GM18498 (cell line): ENCODE measurements around the gene AKNA.
"Not testable (repeated sequence)": the region's sequence is repeated elsewhere in the genome, so short reads cannot be mapped to it uniquely, and the experiment has no call there.

ENCODE experiments used
- ATAC-seq: cut with Tn5 transposase; IDR thresholded peaks from one replicate; pipeline ENCODE4 v1.9.1; 2021; ENCODE audit warnings: mild to moderate bottlenecking, moderate library complexity; ENCODE audit not compliant: unreplicated experiment

AKNA gene

DNA sequence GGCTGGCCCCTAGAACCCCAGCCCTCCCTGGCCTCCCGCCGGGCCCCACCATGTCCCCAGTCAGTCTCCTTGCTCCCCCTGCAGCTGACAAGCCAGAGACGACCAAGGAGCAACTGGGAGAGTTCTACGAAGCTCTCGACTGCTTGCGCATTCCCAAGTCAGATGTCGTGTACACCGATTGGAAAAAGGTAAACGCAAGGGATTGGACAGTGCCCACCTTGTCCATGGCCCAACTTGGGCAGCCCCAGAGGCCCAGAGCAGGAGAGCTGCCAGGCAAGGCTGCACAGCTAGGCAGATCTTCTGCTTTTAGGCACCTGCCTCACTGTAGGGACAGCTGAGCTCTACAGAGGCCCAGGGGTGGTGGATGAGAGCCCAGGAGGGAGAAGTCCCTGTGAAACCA lies 62.8 kb downstream of the AKNA start:
- not testable (repeated sequence) for ATAC-seq

GRCh38 chr9:114324492-114324891 lies 63.3 kb downstream of the AKNA start:
- ATAC-seq = no peak

- ATAC-seq = not testable (repeated sequence)
Measured at GRCh38 chr9:114323849-114324248, 63.9 kb downstream of the AKNA start.

- not testable (repeated sequence) for ATAC-seq
Measured at GRCh38 chr9:114322831-114323531, 64.8 kb downstream of the AKNA start, which contains the start of gene ORM1. ORM1 (plus strand) TSS chr9:114323098; CDS start chr9:114323134, 36 bp downstream.

DNA sequence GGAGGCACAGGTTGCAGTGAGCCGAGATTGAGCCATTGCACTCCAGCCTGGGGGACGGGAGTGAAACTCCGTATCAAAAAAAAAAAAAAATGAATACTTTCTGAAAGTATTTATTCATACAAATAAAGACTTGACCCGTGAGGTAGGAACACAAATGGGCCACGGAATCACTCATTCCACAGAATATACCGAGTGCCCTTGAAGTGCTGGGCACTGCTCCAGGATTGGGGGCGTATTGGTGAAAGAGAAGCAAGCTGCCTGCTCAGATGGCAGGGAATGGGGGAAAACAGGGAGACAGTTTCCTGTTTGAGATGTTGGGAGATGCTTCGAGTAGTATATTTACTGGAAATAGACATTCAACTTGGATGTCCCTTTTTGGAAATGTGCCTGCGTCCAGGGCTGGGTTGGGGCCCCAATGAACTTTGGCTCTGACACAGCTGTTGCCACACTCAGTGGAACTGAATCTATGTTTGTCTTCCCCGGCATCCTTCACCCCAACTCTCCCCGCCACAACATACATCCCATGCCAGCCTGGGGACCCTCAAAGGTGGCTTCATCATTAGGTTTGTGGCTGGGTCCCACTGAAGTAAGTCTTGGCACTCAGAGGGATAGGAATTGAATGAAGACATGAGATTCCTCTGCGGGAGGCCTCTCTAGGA lies 65.5 kb downstream of the AKNA start:
- ATAC-seq = not testable (repeated sequence)

DNA sequence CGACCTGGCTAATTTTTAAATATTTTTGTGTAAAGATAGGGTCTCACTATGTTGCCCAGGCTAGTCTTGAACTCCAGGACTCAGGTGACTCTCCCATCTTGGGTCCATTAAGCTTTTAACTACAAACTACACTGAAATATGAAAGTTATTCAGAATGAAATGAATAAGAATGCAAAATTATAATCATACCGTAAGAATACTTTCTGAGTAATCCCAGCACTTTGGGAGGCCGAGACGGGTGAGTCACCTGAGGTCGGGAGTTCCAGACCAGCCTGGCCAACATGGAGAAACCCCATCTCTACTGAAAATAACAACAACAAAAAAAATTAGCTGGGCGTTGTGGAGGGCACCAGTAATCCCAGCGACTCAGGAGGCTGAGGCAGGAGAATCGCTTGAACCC lies 66.0 kb downstream of the AKNA start:
- no peak for ATAC-seq

GRCh38 chr9:114320710-114321109 lies 67.1 kb downstream of the AKNA start:
- ATAC-seq = not testable (repeated sequence)

DNA sequence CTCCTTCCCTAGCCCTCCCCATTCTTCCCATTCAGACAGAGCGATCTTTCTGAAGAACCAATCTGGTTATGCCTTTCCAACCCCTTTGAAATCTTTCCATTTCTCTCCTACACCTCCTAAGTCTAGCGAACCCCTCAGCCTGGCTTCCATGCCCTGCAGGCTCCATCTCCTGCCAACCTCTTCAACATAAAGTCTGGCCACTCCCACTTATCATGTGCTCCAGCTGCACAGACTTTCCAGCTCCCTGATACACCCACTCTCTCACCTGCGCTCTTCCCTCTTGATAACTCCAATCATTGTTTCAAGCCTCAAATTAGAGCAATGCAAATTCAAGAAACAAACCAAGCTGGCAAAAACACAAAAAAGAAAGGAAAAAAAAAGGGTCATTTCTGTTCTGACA lies 68.6 kb downstream of the AKNA start:
- no peak for ATAC-seq

DNA sequence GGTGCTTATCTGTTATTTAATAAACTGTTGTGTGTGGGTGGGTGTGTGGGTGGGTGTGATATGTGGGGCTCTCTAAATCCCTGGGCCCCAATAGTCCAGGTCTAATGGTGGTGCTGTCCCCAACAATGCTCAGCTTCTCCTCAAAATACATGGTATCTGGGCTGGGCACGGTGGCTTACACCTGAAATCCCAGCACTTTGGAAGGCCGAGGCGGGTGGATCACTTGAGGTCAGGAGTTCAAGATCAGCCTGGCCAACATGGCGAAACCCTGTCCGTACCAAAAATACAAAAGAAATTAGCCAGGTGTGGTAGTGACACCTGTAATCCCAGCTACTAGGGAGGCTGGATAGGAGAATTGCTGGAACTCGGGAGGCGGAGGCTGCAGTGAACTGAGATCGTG lies 69.4 kb downstream of the AKNA start:
- ATAC-seq = no peak

DNA sequence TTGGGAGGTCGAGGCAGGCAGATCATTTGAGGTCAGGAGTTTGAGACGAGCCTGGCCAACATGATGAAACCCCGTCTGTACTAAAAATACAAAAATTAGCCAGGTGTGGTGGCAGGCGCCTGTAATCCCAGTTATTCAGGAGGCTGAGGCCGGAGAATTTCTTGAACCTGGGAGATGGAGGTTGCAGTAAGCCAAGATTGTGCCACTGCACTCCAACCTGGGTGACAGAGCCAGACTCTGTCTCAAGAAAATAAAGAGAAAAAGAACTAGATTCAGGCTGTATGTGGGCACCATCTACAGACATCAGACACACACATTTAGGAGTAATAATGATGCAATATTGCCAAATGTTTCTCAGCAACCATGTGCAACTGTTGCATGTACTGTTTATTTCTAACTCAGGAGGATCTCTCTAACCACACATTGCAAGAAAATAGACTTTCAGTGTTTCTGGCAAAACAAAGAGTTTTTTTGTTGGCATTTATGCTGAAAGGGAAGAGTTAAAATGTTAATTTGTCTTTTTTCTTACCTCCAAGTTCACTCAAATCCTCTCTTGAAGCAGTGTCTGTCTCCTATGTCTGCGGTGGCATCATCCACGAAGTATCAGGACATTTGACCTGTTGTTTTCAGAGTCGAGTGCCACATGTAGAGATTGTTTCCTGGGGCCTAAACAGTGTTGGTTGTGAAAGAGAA lies 70.0 kb downstream of the AKNA start:
- no peak for ATAC-seq

GRCh38 chr9:114316605-114317230 lies 71.1 kb downstream of the AKNA start:
- no peak for ATAC-seq

- no peak for ATAC-seq
Measured at GRCh38 chr9:114315723-114316363, 71.9 kb downstream of the AKNA start.

DNA sequence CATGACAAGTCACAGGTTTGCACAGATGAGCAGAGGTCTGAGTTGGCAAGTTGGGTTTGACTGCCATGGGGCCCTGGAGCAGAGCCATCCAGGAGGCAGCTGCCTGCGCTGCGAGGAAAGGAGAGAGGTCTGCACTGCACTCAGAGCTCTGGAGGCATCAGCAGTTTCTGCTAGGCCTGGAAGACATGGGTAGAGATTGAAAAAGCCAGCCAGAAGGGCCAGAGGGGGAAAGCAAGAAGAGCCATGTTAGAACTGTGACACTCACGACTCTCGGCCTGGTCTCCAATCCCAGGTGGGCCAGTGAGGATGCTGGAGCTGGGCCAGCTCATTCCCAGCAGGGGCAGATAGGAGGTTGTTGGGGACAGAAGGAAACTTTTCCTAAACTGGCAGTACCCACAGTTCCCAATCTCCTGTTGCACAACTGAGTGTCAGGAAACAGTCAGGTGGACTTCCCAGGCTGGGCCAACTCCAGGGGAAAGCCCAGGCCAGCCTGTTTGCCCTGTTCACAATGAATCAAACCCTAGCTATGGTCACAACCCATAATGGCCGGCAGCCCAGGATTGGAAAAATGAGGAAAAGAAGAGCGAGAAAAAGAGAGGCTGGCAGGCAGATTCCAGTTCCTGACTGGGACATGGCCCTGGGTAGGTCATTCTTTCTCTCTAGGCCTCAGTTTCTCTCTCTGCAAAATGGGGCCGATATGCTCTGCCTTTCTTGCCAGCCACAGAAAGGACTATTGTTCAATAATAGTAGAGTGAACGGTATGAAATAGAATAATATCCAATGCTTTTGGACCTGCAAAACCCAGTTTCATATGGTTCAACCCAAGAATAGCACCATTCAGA lies 72.7 kb downstream of the AKNA start:
- no peak for ATAC-seq

DNA sequence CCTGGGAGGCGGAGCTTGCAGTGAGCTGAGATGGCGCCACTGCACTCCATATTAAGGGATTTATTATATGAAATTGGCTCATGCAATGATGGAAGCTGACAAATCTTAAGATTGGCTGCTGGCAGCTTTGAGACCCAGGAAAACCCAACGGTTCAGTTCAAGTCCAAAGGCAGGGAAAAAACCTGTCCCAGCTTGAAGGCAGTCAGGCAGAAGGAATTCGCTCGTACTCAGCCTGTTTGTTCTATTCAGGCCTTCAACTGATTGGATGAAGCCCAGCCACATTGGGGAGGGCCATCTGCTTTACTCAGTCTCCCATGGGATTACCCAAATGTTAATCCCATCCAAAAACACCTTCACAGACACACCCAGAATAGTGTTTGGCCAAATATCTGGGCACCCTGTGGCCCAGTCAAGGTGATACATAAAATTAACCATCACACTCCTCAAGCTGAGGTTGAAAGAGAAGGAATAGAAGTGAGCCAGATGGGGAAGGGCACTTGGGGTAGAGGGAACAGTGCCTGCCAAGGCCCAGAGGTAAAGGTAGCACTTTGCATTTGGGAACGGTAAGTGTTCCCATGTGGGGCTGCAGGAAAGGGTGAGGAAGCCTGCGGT lies 73.4 kb downstream of the AKNA start:
- ATAC-seq = no peak

DNA sequence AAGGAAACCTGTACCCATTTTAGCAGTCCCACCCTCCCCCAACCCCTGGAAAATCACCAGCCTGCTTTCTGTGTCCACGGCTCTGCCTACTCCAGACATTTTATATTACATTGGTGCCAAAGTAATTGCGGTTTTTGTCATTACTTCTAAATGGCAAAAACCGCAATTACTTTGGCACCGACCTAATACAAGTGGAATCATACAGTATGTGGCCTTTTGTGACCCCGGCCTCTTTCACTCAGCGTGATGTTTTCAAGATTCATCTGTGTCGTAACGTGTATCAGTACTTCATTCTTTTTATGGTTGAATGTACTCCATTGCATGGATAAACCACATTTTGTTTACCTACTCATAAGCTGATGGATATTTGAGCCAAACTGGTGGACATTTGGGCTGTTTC lies 74.6 kb downstream of the AKNA start:
- ATAC-seq = no peak

DNA sequence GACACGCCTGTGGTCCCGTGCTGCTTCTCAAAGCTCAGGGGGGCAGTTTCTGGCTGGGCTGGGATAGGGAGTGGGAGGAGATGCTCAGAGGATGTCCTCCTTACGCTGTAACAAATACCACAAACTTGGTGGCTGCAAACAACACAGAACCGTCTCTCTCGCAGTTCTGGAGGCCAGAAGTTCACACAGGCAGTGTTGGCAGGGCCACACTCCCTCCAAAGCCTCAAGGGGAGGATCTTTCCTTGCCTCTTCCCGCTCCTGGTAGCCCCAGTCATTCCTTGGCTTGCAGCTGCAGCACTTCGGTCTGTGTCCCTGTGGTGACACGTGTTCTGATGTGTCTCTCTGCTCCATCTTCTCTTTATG lies 75.3 kb downstream of the AKNA start:
- no peak for ATAC-seq

- no peak for ATAC-seq
Measured at GRCh38 chr9:114311571-114312512, 75.9 kb downstream of the AKNA start.
